Neural progenitor cell (in vitro differentiated cells): ENCODE results near the gene TCTN1. TPM values are rescaled to one million over a fixed set of nuclear protein-coding genes. Genes with fewer than 3 reads are reported as not detected.

Experiments
- DNase-seq: peaks from one replicate; pipeline ENCODE4 v3.0.0-alpha.2; 2016; ENCODE audit warnings: low spot score
- H2AFZ ChIP-seq: fragments of 200-600 bp; sonication (generic); replicated peaks from 2 replicates; pipeline ENCODE4 v1.6.1; 2016; ENCODE audit warnings: antibody characterized with exemption
- H3F3A ChIP-seq: fragments of 200-600 bp; sonication (generic); 2 replicates; pipeline ENCODE4 v1.6.1; 2016; ENCODE audit warnings: antibody characterized with exemption, low read depth
- H3K27ac ChIP-seq: fragments of 200-600 bp; sonication (generic); 2 replicates; pipeline ENCODE4 v1.5.1; 2016; ENCODE audit warnings: mild to moderate bottlenecking
- H3K27me3 ChIP-seq: fragments of 200-600 bp; sonication (generic); 2 replicates; pipeline ENCODE4 v1.6.1; 2016; ENCODE audit warnings: mild to moderate bottlenecking, moderate library complexity
- H3K36me3 ChIP-seq: fragments of 200-600 bp; sonication (generic); 2 replicates; pipeline ENCODE4 v1.5.1; 2016
- H3K4me1 ChIP-seq: fragments of 200-600 bp; sonication (generic); 2 replicates; pipeline ENCODE4 v1.6.1; 2016; ENCODE audit warnings: mixed run types
- H3K4me2 ChIP-seq: fragments of 200-600 bp; sonication (generic); 2 replicates; pipeline ENCODE4 v1.6.1; 2016
- H3K4me3 ChIP-seq: fragments of 200-600 bp; sonication (generic); 2 replicates; pipeline ENCODE4 v1.5.1; 2016
- H3K79me2 ChIP-seq: fragments of 200-600 bp; sonication (generic); 2 replicates; pipeline ENCODE4 v1.6.1; 2016; ENCODE audit warnings: low read depth
- H3K9ac ChIP-seq: fragments of 200-600 bp; sonication (generic); 2 replicates; pipeline ENCODE4 v1.6.1; 2016
- H3K9me3 ChIP-seq: fragments of 200-600 bp; sonication (generic); 2 replicates; pipeline ENCODE4 v1.5.1; 2016; ENCODE audit warnings: low read depth
- H4K20me1 ChIP-seq: fragments of 200-600 bp; sonication (generic); 2 replicates; pipeline ENCODE4 v1.6.1; 2016; ENCODE audit warnings: low read depth
- H3K27ac Mint-ChIP-seq: 3 replicates; pipeline ENCODE4 v1.8.0; 2021; ENCODE audit warnings: mixed read lengths
- H3K27me3 Mint-ChIP-seq: 2 replicates; pipeline ENCODE4 v1.8.0; 2022; ENCODE audit warnings: low read depth, mild to moderate bottlenecking, inconsistent platforms, moderate library complexity, mixed read lengths; ENCODE audit not compliant: insufficient read depth
- H3K36me3 Mint-ChIP-seq: 3 replicates; pipeline ENCODE4 v1.8.0; 2021; ENCODE audit warnings: mixed read lengths
- H3K4me1 Mint-ChIP-seq: 3 replicates; pipeline ENCODE4 v1.8.0; 2021; ENCODE audit warnings: mixed read lengths
- H3K4me3 Mint-ChIP-seq: 3 replicates; pipeline ENCODE4 v1.8.0; 2021; ENCODE audit warnings: mild to moderate bottlenecking, moderate library complexity, mixed read lengths
- H3K9me3 Mint-ChIP-seq: 3 replicates; pipeline ENCODE4 v1.8.0; 2020; ENCODE audit warnings: mixed read lengths
- CTCF ChIP-seq: fragments of 200-600 bp; sonication (generic); IDR thresholded peaks from 2 replicates; pipeline ENCODE4 v1.5.1; 2017; ENCODE audit warnings: antibody characterized with exemption, mild to moderate bottlenecking
- EZH2 ChIP-seq: fragments of 200-600 bp; sonication (generic); IDR thresholded peaks from 2 replicates; pipeline ENCODE4 v1.6.1; 2017; ENCODE audit warnings: antibody characterized with exemption, mild to moderate bottlenecking, moderate library complexity
- EZH2phosphoT487 ChIP-seq: fragments of 200-600 bp; sonication (generic); IDR thresholded peaks from 2 replicates; pipeline ENCODE4 v1.6.1; 2017; ENCODE audit warnings: antibody characterized with exemption
- total RNA-seq: library from RNA; depleted of rRNA; stranded (reverse); fragments of >200 nt; gene quantifications from 2 replicates; pipeline ENCODE4 v1.2.3, GENCODE V29; 2015; ENCODE audit warnings: low replicate concordance

Gene TCTN1
- total RNA-seq, 1 donor from 2014 or later: 42.7 TPM

GRCh38 chr12:110577864-110578693 lies 35.9 kb upstream of the TCTN1 start:
- no peaks in the 10 kb centered on the region for H3K27me3 Mint-ChIP-seq
- no peak overlapping the region for H3K27ac Mint-ChIP-seq
- H3K79me2 ChIP-seq: peaks cover 96% of the 10 kb centered on the region
- H3K9ac ChIP-seq: no peak overlapping the region
- H3K36me3 Mint-ChIP-seq: peaks cover 11% of the 10 kb centered on the region
- H2AFZ ChIP-seq: no peak overlapping the region
- H3K27ac ChIP-seq: no peak overlapping the region
- no peak overlapping the region for H3K4me2 ChIP-seq
- H3K36me3 ChIP-seq: no peaks in the 10 kb centered on the region
- no peaks in the 10 kb centered on the region for H3K9me3 ChIP-seq
- H3K9me3 Mint-ChIP-seq: peaks cover 2% of the 10 kb centered on the region
- H3K4me3 Mint-ChIP-seq: no peak overlapping the region
- peaks cover 11% of the 10 kb centered on the region for H3K4me1 Mint-ChIP-seq
- no peak for TF ChIP-seq CTCF
- TF ChIP-seq EZH2phosphoT487: no peak
- TF ChIP-seq EZH2: no peak
- no peak overlapping the region for H3K4me3 ChIP-seq
- no peak for DNase-seq
- H3K4me1 ChIP-seq: peaks cover 5% of the 10 kb centered on the region
- H4K20me1 ChIP-seq: peaks cover 50% of the 10 kb centered on the region
- H3K27me3 ChIP-seq: peaks cover 14% of the 10 kb centered on the region
- no peaks in the 10 kb centered on the region for H3F3A ChIP-seq

GRCh38 chr12:110578694-110579534 lies 35.0 kb upstream of the TCTN1 start:
- Mint-ChIP-seq H3K36me3 (peaks cover 11% of the 10 kb centered on the region), H3K4me3 (no peak overlapping the region), H3K9me3 (no peaks in the 10 kb centered on the region), H3K27me3 (no peaks in the 10 kb centered on the region), H3K4me1 (peaks cover 18% of the 10 kb centered on the region), H3K27ac (no peak overlapping the region)
- Histone ChIP-seq H3F3A (no peaks in the 10 kb centered on the region), H3K9me3 (no peaks in the 10 kb centered on the region), H3K36me3 (no peaks in the 10 kb centered on the region), H3K4me2 (no peak overlapping the region), H4K20me1 (peaks cover 50% of the 10 kb centered on the region), H3K4me3 (no peak overlapping the region), H3K9ac (no peak overlapping the region), H3K27me3 (peaks cover 14% of the 10 kb centered on the region), H3K4me1 (peaks cover 10% of the 10 kb centered on the region), H3K27ac (no peak overlapping the region), H2AFZ (no peak overlapping the region), H3K79me2 (peaks cover 89% of the 10 kb centered on the region)
- TF ChIP-seq CTCF: no peak
- TF ChIP-seq EZH2: no peak
- no peak for TF ChIP-seq EZH2phosphoT487
- no peak for DNase-seq

GRCh38 chr12:110579535-110580253 lies 34.2 kb upstream of the TCTN1 start:
- no peak for DNase-seq
- Histone ChIP-seq H3K9me3 (no peaks in the 10 kb centered on the region), H3K4me3 (no peak overlapping the region), H3K27ac (no peak overlapping the region), H3K4me2 (no peak overlapping the region), H3K4me1 (peaks cover 11% of the 10 kb centered on the region), H3K79me2 (peaks cover 82% of the 10 kb centered on the region), H3K36me3 (no peaks in the 10 kb centered on the region), H2AFZ (no peak overlapping the region), H4K20me1 (peaks cover 50% of the 10 kb centered on the region), H3F3A (no peaks in the 10 kb centered on the region), H3K9ac (no peak overlapping the region), H3K27me3 (peaks cover 14% of the 10 kb centered on the region)
- H3K27ac Mint-ChIP-seq: no peak overlapping the region
- TF ChIP-seq CTCF: no peak
- TF ChIP-seq EZH2: no peak
- TF ChIP-seq EZH2phosphoT487: no peak
- H3K36me3 Mint-ChIP-seq: peaks cover 11% of the 10 kb centered on the region
- H3K4me1 Mint-ChIP-seq: peaks cover 21% of the 10 kb centered on the region
- no peaks in the 10 kb centered on the region for H3K27me3 Mint-ChIP-seq
- no peaks in the 10 kb centered on the region for H3K9me3 Mint-ChIP-seq
- H3K4me3 Mint-ChIP-seq: no peak overlapping the region
